Mesenchymal stem cell (in vitro differentiated cells and primary cell): ENCODE data around the gene SNX17. TPM values are rescaled to one million over a fixed set of nuclear protein-coding genes. Genes with fewer than 3 reads are reported as not detected.

ENCODE experiments used
- DNase-seq: peaks from one replicate; pipeline ENCODE4 v3.0.0-alpha.2; 2013
- H2AFZ ChIP-seq: one replicate; pipeline ENCODE4 v1.6.1; 2013; ENCODE audit warnings: low read depth, mild to moderate bottlenecking, control low read depth, inconsistent platforms, low read length, moderate library complexity
- H2AK5ac ChIP-seq: 2 replicates; pipeline ENCODE4 v1.6.1; 2013; ENCODE audit warnings: low read length, moderate library complexity, mild to moderate bottlenecking, inconsistent platforms; ENCODE audit not compliant: severe bottlenecking
- H2BK120ac ChIP-seq: one replicate; pipeline ENCODE4 v1.6.1; 2013; ENCODE audit warnings: low read depth, mild to moderate bottlenecking, inconsistent platforms, low read length, moderate library complexity
- H2BK12ac ChIP-seq, 2 experiments: one replicate each; pipeline ENCODE4 v1.6.1; 2013; ENCODE audit warnings: inconsistent platforms in 2 of 2, low read length in 2 of 2, mild to moderate bottlenecking in 2 of 2, moderate library complexity in 2 of 2, control low read depth in 1 of 2
- H2BK15ac ChIP-seq: one replicate; pipeline ENCODE4 v1.6.1; 2013; ENCODE audit warnings: mild to moderate bottlenecking, low read depth, inconsistent platforms; ENCODE audit not compliant: poor library complexity, severe bottlenecking
- H2BK5ac ChIP-seq: 2 replicates; pipeline ENCODE4 v1.6.1; 2013; ENCODE audit warnings: low read depth, mild to moderate bottlenecking, low read length, control low read depth, inconsistent platforms; ENCODE audit not compliant: poor library complexity, severe bottlenecking
- H3K14ac ChIP-seq, 2 experiments: one replicate each; pipeline ENCODE4 v1.6.1; 2013; ENCODE audit warnings: inconsistent platforms in 2 of 2, low read length in 2 of 2, control low read depth in 1 of 2, mild to moderate bottlenecking in 1 of 2, moderate library complexity in 1 of 2
- H3K18ac ChIP-seq, 2 experiments: one replicate each; pipeline ENCODE4 v1.6.1; 2013; ENCODE audit warnings: inconsistent platforms in 2 of 2, low read length in 2 of 2, control low read depth in 1 of 2, low read depth in 1 of 2, mild to moderate bottlenecking in 1 of 2
- H3K23ac ChIP-seq, 2 experiments: one replicate each; pipeline ENCODE4 v1.6.1; 2013; ENCODE audit warnings: inconsistent platforms in 2 of 2, low read length in 2 of 2, mild to moderate bottlenecking in 2 of 2, moderate library complexity in 2 of 2, control low read depth in 1 of 2
- H3K27ac ChIP-seq: 2 replicates; pipeline ENCODE4 v1.5.1; 2013; ENCODE audit warnings: mild to moderate bottlenecking, moderate library complexity, low read length, control low read depth, inconsistent platforms; ENCODE audit not compliant: poor library complexity, severe bottlenecking
- H3K27me3 ChIP-seq, 2 experiments: 2 replicates each; pipeline versions ENCODE4 v1.6.1 to v1.7.0; 2013; ENCODE audit warnings: low read length in 2 of 2, mild to moderate bottlenecking in 2 of 2, moderate library complexity in 2 of 2, control low read depth in 1 of 2, inconsistent platforms in 1 of 2; ENCODE audit not compliant: control insufficient read depth in 1 of 2, insufficient read depth in 1 of 2
- H3K36me3 ChIP-seq, 2 experiments: 2 replicates each; pipeline versions ENCODE4 v1.6.1 to v1.7.0; 2013; ENCODE audit warnings: low read length in 2 of 2, control low read depth in 1 of 2, inconsistent platforms in 1 of 2, low read depth in 1 of 2, mild to moderate bottlenecking in 1 of 2; ENCODE audit not compliant: insufficient read depth in 2 of 2, control insufficient read depth in 1 of 2
- H3K4ac ChIP-seq, 2 experiments: one replicate each; pipeline ENCODE4 v1.6.1; 2013; ENCODE audit warnings: inconsistent platforms in 2 of 2, low read length in 2 of 2, mild to moderate bottlenecking in 2 of 2, moderate library complexity in 2 of 2, control low read depth in 1 of 2, low read depth in 1 of 2
- H3K4me1 ChIP-seq: 2 replicates; pipeline ENCODE4 v1.6.1; 2013; ENCODE audit warnings: low read depth, low read length, control low read depth; ENCODE audit not compliant: control insufficient read depth, insufficient read depth
- H3K4me2 ChIP-seq: 2 replicates; pipeline ENCODE4 v1.6.1; 2013; ENCODE audit warnings: low read length, mild to moderate bottlenecking, inconsistent platforms; ENCODE audit not compliant: poor library complexity, severe bottlenecking
- H3K4me3 ChIP-seq, 2 experiments: 2 replicates each; pipeline versions ENCODE4 v1.5.1 to v1.7.0; 2013; ENCODE audit warnings: low read length in 2 of 2, mild to moderate bottlenecking in 2 of 2, control low read depth in 1 of 2, low read depth in 1 of 2; ENCODE audit not compliant: insufficient read depth in 1 of 2
- H3K79me1 ChIP-seq: replicated peaks from 2 replicates; pipeline ENCODE4 v1.6.1; 2013; ENCODE audit warnings: mild to moderate bottlenecking, control low read depth, low read length, inconsistent platforms; ENCODE audit not compliant: poor library complexity, severe bottlenecking
- H3K9ac ChIP-seq: 2 replicates; pipeline ENCODE4 v1.7.0; 2013; ENCODE audit warnings: mild to moderate bottlenecking, low read length, moderate library complexity
- H3K9me3 ChIP-seq: 2 replicates; pipeline ENCODE4 v1.7.0; 2013; ENCODE audit warnings: mild to moderate bottlenecking, low read length; ENCODE audit not compliant: control insufficient read depth
- H4K8ac ChIP-seq: one replicate; pipeline ENCODE4 v1.6.1; 2013; ENCODE audit warnings: inconsistent platforms, mild to moderate bottlenecking, low read length, moderate library complexity
- H4K91ac ChIP-seq: one replicate; pipeline ENCODE4 v1.6.1; 2013; ENCODE audit warnings: mild to moderate bottlenecking, low read length, inconsistent platforms
- WGBS: methylation state at CpG from one replicate; pipeline ENCODE4 v1.1.7; 2013; ENCODE audit warnings: mixed read lengths; 5-methylcytosine and 5-hydroxymethylcytosine counted together
- polyA plus RNA-seq, 2 experiments: library from polyadenylated mRNA; stranded (reverse); fragments of 200-250 nt; gene quantifications; one replicate each; pipeline ENCODE4 v1.2.3, GENCODE V29; 2013

SNX17 gene, protein sequence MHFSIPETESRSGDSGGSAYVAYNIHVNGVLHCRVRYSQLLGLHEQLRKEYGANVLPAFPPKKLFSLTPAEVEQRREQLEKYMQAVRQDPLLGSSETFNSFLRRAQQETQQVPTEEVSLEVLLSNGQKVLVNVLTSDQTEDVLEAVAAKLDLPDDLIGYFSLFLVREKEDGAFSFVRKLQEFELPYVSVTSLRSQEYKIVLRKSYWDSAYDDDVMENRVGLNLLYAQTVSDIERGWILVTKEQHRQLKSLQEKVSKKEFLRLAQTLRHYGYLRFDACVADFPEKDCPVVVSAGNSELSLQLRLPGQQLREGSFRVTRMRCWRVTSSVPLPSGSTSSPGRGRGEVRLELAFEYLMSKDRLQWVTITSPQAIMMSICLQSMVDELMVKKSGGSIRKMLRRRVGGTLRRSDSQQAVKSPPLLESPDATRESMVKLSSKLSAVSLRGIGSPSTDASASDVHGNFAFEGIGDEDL
- polyA plus RNA-seq (2013, experiment 1 of 2) = 50.9 TPM
- polyA plus RNA-seq (2013, experiment 2 of 2) = 50.9 TPM

DNA sequence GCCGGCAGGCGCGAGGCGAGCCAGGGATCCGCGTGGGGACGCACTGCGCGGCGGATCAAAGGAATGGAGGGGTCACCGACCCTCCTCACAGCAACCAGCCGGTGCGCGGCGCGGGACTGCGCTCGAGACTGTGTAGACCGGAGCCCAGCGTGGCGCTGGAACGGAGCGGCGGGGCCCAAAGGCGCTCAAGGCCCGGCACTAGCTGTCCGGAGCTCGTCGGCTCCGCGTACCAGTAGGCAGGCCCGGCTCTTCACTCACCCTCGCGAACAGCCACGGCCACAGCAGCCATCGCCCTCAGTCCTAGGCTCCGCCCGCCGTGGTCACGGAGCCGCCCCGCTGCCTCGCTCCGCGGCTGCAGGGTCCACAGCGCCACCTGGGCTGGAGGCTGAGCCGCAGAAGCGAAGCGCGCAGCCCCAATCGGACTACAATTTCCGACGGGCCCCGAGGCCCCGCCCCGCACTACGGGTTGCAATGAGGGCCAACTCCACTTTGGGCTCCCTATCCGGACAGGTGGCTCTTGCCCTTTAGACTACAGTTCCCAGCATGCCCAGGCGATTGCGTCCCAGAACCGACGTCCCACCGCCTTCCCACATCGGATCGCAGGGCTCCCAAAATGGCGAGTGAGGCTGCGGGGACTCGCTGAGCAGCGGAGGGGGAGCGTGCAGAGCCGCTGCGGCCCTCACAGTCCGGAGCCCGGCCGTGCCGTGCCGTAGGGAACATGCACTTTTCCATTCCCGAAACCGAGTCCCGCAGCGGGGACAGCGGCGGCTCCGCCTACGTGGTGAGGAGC, at the start of gene SNX17, which contains the start of gene EIF2B4:
TSS of gene SNX17 (plus strand) at position 591 of the 790 bp plus-strand sequence. CDS start at position 719, 128 bp downstream.
TSS of gene EIF2B4 (minus strand) at position 313 of the 790 bp plus-strand sequence. CDS start at position 289, 24 bp downstream.
- H2BK15ac ChIP-seq = peak within 1 kb of the TSS; percentile 91
- H3K27ac ChIP-seq = peak within 1 kb of the TSS; percentile 84
- H3K23ac ChIP-seq = no peak within 1 kb of the TSS
- peak within 1 kb of the TSS; percentile 80 for H2AFZ ChIP-seq
- peak within 1 kb of the TSS; percentile 77 to 93 for H3K4ac ChIP-seq
- peak within 1 kb of the TSS; percentile 82 for H2BK120ac ChIP-seq
- peak within 1 kb of the TSS; percentile 68 for H2AK5ac ChIP-seq
- peak within 1 kb of the TSS; percentile 94 for H4K91ac ChIP-seq
- H2BK5ac ChIP-seq = peak within 1 kb of the TSS; percentile 78
- peak within 1 kb of the TSS in 1 of 2 experiments; percentile 7 for H2BK12ac ChIP-seq
- H3K9ac ChIP-seq = peak within 1 kb of the TSS; percentile 99
- peaks cover 44 to 69% of the 10 kb centered on the region in 2 experiments for H3K36me3 ChIP-seq
- peaks cover 36% of the 10 kb centered on the region for H3K79me1 ChIP-seq
- WGBS = under 1% methylated on average over 79 of the region's 85 CpGs
- H3K18ac ChIP-seq = peak within 1 kb of the TSS; percentile 93 to 97
- H4K8ac ChIP-seq = peak within 1 kb of the TSS; percentile 87
- no peaks in the 10 kb centered on the region for H3K9me3 ChIP-seq
- peak within 1 kb of the TSS; percentile 76 for H3K4me2 ChIP-seq
- peak; percentile 99 for DNase-seq
- H3K27me3 ChIP-seq = no peaks in the 10 kb centered on the region
- peaks cover 7% of the 10 kb centered on the region for H3K4me1 ChIP-seq
- peak within 1 kb of the TSS in 1 of 2 experiments; percentile 93 for H3K14ac ChIP-seq
- H3K4me3 ChIP-seq = peak within 1 kb of the TSS; percentile 93 to 99

GRCh38 chr2:27320958-27321543, 49.4 kb upstream of the SNX17 start:
- H3K14ac ChIP-seq = no peak overlapping the region
- H2BK120ac ChIP-seq = no peak overlapping the region
- peak; percentile 98 for DNase-seq
- H3K4me1 ChIP-seq = peaks cover 13% of the 10 kb centered on the region
- peak overlapping the region; percentile 17 for H3K4me2 ChIP-seq
- H3K4ac ChIP-seq = no peak overlapping the region
- peak overlapping the region in 1 of 2 experiments; percentile 45 for H2BK12ac ChIP-seq
- H3K18ac ChIP-seq = no peak overlapping the region
- 28% methylated on average over 8 of the region's 8 CpGs for WGBS
- H3K23ac ChIP-seq = no peak overlapping the region
- no peak overlapping the region for H2BK5ac ChIP-seq
- no peaks in the 10 kb centered on the region for H3K27me3 ChIP-seq
- peaks cover 22% of the 10 kb centered on the region for H3K79me1 ChIP-seq
- no peak overlapping the region for H2AFZ ChIP-seq
- peak overlapping the region; percentile 62 for H3K27ac ChIP-seq
- peaks cover 18 to 25% of the 10 kb centered on the region in 2 experiments for H3K36me3 ChIP-seq
- peak overlapping the region; percentile 99 for H3K9ac ChIP-seq
- peak overlapping the region in 1 of 2 experiments; percentile 91 for H3K4me3 ChIP-seq
- H3K9me3 ChIP-seq = no peaks in the 10 kb centered on the region
- H2AK5ac ChIP-seq = no peak overlapping the region
- H4K8ac ChIP-seq = no peak overlapping the region
- H2BK15ac ChIP-seq = no peak overlapping the region
- no peak overlapping the region for H4K91ac ChIP-seq

DNA sequence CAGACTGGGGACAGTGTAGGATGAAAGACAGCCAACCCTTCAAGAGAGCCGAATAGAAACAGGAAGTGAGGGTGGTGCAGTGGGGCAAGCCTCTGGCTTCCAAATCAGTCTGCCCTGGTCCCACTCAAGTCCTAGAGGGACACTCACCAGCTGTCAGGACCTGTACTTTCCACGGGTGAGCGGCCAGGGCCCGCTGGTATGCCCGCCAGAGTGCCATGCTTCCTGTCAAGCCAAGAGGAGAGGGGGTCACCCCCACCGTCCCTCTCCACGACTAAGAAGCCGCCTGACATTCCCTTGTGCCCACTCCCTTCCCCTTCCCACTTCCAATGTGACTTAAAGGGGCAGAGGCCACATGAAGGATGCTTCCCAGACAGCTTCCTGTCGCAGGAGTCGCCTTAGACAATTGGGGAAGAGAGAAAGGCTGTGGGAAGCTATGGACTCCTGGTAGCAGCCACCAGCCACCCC, 48.1 kb upstream of the SNX17 start:
- Histone ChIP-seq H3K4me1 (peaks cover 13% of the 10 kb centered on the region), H3K27ac (peak overlapping the region; percentile 76), H3K4me2 (peak overlapping the region; percentile 96), H3K79me1 (peaks cover 14% of the 10 kb centered on the region), H2AFZ (peak overlapping the region; percentile 70), H3K9me3 (no peaks in the 10 kb centered on the region), H4K91ac (peak overlapping the region; percentile 73), H3K14ac (peak overlapping the region in 1 of 2 experiments; percentile 75), H2BK5ac (peak overlapping the region; percentile 62), H3K4ac (peak overlapping the region; percentile 80 to 89), H2AK5ac (peak overlapping the region; percentile 88), H3K27me3 (no peaks in the 10 kb centered on the region), H2BK12ac (peak overlapping the region in 1 of 2 experiments; percentile 76), H3K36me3 (peaks cover 18 to 25% of the 10 kb centered on the region in 2 experiments), H2BK120ac (peak overlapping the region; percentile 1), H4K8ac (peak overlapping the region; percentile 90), H3K18ac (peak overlapping the region; percentile 79 to 81), H3K4me3 (peak overlapping the region; percentile 73 to 91), H3K9ac (peak overlapping the region; percentile 99), H3K23ac (peak overlapping the region in 1 of 2 experiments; percentile 16), H2BK15ac (peak overlapping the region; percentile 70)
- DNase-seq = peak; percentile 40
- 6% methylated on average over 9 of the region's 10 CpGs for WGBS
